HFFc6 (cell line): ENCODE measurements around the gene ZNF705A. TPM values are rescaled to one million over a fixed set of nuclear protein-coding genes. Genes with fewer than 3 reads are reported as not detected.
"Not testable (repeated sequence)": the region's sequence is repeated elsewhere in the genome, so short reads cannot be mapped to it uniquely, and the experiment has no call there.

Experiments used
- DNase-seq: peaks from one replicate; pipeline ENCODE4 v3.0.0-alpha.2; 2018
- H3K27ac Mint-ChIP-seq: 2 replicates; pipeline ENCODE4 v1.8.0; 2020; ENCODE audit warnings: mild to moderate bottlenecking, mixed read lengths
- H3K27me3 Mint-ChIP-seq: 2 replicates; pipeline ENCODE4 v1.8.0; 2021; ENCODE audit warnings: mild to moderate bottlenecking, moderate library complexity, mixed read lengths; ENCODE audit not compliant: insufficient read depth
- H3K36me3 Mint-ChIP-seq: 2 replicates; pipeline ENCODE4 v1.8.0; 2021; ENCODE audit warnings: low read depth, mixed read lengths
- H3K4me1 Mint-ChIP-seq: 2 replicates; pipeline ENCODE4 v1.8.0; 2020; ENCODE audit warnings: low read depth, mixed read lengths
- H3K4me3 Mint-ChIP-seq: 2 replicates; pipeline ENCODE4 v1.8.0; 2020; ENCODE audit warnings: mild to moderate bottlenecking, moderate library complexity, mixed read lengths
- H3K9me3 Mint-ChIP-seq: 2 replicates; pipeline ENCODE4 v1.8.0; 2020; ENCODE audit warnings: mild to moderate bottlenecking, mixed read lengths
- CTCF ChIP-seq: fragments of 200-600 bp; sonication (generic); IDR thresholded peaks from 2 replicates; pipeline ENCODE4 v1.5.0; 2021; ENCODE audit warnings: antibody characterized with exemption, mild to moderate bottlenecking
- total RNA-seq, 6 experiments: library from RNA; stranded (reverse); fragmentation: NEBNext Ultra II Directional; extraction: Animal tissue kit (Norgen Biotek cat#: 25700); gene quantifications; 2 replicates in 1 of 6; 3 replicates in 5 of 6; pipeline ENCODE4 v1.2.3, GENCODE V29; 2021

Gene ZNF705A
- total RNA-seq, 6 experiments from 2014 or later: not detected

- Mint-ChIP-seq H3K4me3 (no peak overlapping the region; the same call in 1 of the 2 replicates), H3K27ac (no peak overlapping the region; the same call in 1 of the 2 replicates), H3K36me3 (no peaks in the 10 kb centered on the region), H3K4me1 (peaks cover 46% of the 10 kb centered on the region), H3K9me3 (no peaks in the 10 kb centered on the region), H3K27me3 (peaks cover 3% of the 10 kb centered on the region)
- no peak for TF ChIP-seq CTCF
- DNase-seq: no peak
Measured at GRCh38 chr12:8154526-8154925, 2.3 kb upstream of the ZNF705A start.

- H3K9me3 Mint-ChIP-seq: no peaks in the 10 kb centered on the region
- H3K4me3 Mint-ChIP-seq: peak overlapping the region; percentile 64
- DNase-seq: peak; percentile 19
- peaks cover 46% of the 10 kb centered on the region for H3K4me1 Mint-ChIP-seq
- no peaks in the 10 kb centered on the region for H3K36me3 Mint-ChIP-seq
- peak overlapping the region; percentile 91 for H3K27ac Mint-ChIP-seq
- no peak for TF ChIP-seq CTCF
- peaks cover 3% of the 10 kb centered on the region for H3K27me3 Mint-ChIP-seq
Measured at GRCh38 chr12:8156416-8156815, 399 bp upstream of the ZNF705A start.

GRCh38 chr12:8157484-8158198 lies 826 bp downstream of the ZNF705A start:
- Mint-ChIP-seq H3K9me3 (no peaks in the 10 kb centered on the region), H3K4me1 (peaks cover 54% of the 10 kb centered on the region), H3K27me3 (peaks cover 3% of the 10 kb centered on the region), H3K36me3 (no peaks in the 10 kb centered on the region), H3K27ac (peak overlapping the region; percentile 91), H3K4me3 (peak overlapping the region; percentile 64)
- TF ChIP-seq CTCF: no peak
- DNase-seq: no peak

- H3K36me3 Mint-ChIP-seq, H3K9me3 Mint-ChIP-seq, DNase-seq, H3K4me3 Mint-ChIP-seq, H3K27ac Mint-ChIP-seq, H3K27me3 Mint-ChIP-seq, H3K4me1 Mint-ChIP-seq: not testable (repeated sequence)
Measured at GRCh38 chr12:8172911-8173310, 16.1 kb downstream of the ZNF705A start.

GRCh38 chr12:8179989-8180585 lies 23.3 kb downstream of the ZNF705A start:
- not testable (repeated sequence) for H3K9me3 Mint-ChIP-seq, H3K27me3 Mint-ChIP-seq, H3K36me3 Mint-ChIP-seq
- Mint-ChIP-seq H3K4me1 (peaks cover 20% of the 10 kb centered on the region), H3K27ac (peak overlapping the region; percentile 72), H3K4me3 (peak overlapping the region; percentile 86)
- peak; percentile 83 for TF ChIP-seq CTCF
- DNase-seq: peak; percentile 18

GRCh38 chr12:8181271-8181670 lies 24.5 kb downstream of the ZNF705A start:
- H3K36me3 Mint-ChIP-seq, H3K9me3 Mint-ChIP-seq, H3K27me3 Mint-ChIP-seq: not testable (repeated sequence)
- Mint-ChIP-seq H3K4me3 (peak overlapping the region; percentile 84), H3K27ac (peak overlapping the region; percentile 60), H3K4me1 (peaks cover 20% of the 10 kb centered on the region)
- peak; percentile 9 for DNase-seq

- DNase-seq, H3K27me3 Mint-ChIP-seq: not testable (repeated sequence)
Measured at GRCh38 chr12:8182923-8183322, 26.1 kb downstream of the ZNF705A start.

GRCh38 chr12:8183346-8183745 lies 26.5 kb downstream of the ZNF705A start:
- not testable (repeated sequence) for H3K4me3 Mint-ChIP-seq, H3K36me3 Mint-ChIP-seq, DNase-seq, H3K27me3 Mint-ChIP-seq, H3K27ac Mint-ChIP-seq, H3K9me3 Mint-ChIP-seq
- H3K4me1 Mint-ChIP-seq: peaks cover 20% of the 10 kb centered on the region

More at GRCh38 chr12:8182923-8183322, 26.1 kb downstream of the ZNF705A start:
- not testable (repeated sequence) for H3K36me3 Mint-ChIP-seq, H3K9me3 Mint-ChIP-seq, H3K27ac Mint-ChIP-seq, H3K4me3 Mint-ChIP-seq
- peaks cover 20% of the 10 kb centered on the region for H3K4me1 Mint-ChIP-seq

GRCh38 chr12:8184206-8184605 lies 27.4 kb downstream of the ZNF705A start:
- H3K36me3 Mint-ChIP-seq, H3K4me3 Mint-ChIP-seq, H3K27me3 Mint-ChIP-seq, DNase-seq, H3K27ac Mint-ChIP-seq, H3K9me3 Mint-ChIP-seq: not testable (repeated sequence)
- peaks cover 20% of the 10 kb centered on the region for H3K4me1 Mint-ChIP-seq
